Activated naive CD8-positive, alpha-beta T cell treated with anti-CD3 and anti-CD28 coated beads, Interleukin-2, amount 10 ng/mL, durations not matched to agents 7 days and 5 days (primary cell): Measurements from ENCODE around the gene TMEM8B. TPM values are rescaled to one million over a fixed set of nuclear protein-coding genes. Genes with fewer than 3 reads are reported as not detected.
A peak's percentile ranks its signal among the peaks of the same experiment; 100 is the strongest.

ENCODE experiments used
- ATAC-seq: fragments of 150-1000 bp; cut with Tn5 transposase; one replicate; pipeline ENCODE4 v1.10.0; 2021; ENCODE audit warnings: low read depth, moderate library complexity
- POLR2A ChIA-PET: fragments of 350-600 bp; sonication (Branson Sonifier 250); formaldehyde crosslinking; loops from one replicate; lab custom pipeline; 2021; ENCODE audit warnings: antibody characterized with exemption; lab: Charles Lee
- DNase-seq: peaks from one replicate; pipeline ENCODE4 v3.0.0; 2021
- H3K27ac Mint-ChIP-seq: one replicate; pipeline ENCODE4 v1.8.0; 2022; ENCODE audit warnings: mild to moderate bottlenecking, mixed read lengths
- H3K27me3 Mint-ChIP-seq: one replicate; pipeline ENCODE4 v1.8.0; 2022; ENCODE audit warnings: mild to moderate bottlenecking, moderate library complexity, mixed read lengths
- H3K36me3 Mint-ChIP-seq: one replicate; pipeline ENCODE4 v1.8.0; 2021; ENCODE audit warnings: mild to moderate bottlenecking, mixed read lengths
- H3K4me1 Mint-ChIP-seq: one replicate; pipeline ENCODE4 v1.8.0; 2021; ENCODE audit warnings: mixed read lengths
- H3K4me3 Mint-ChIP-seq: one replicate; pipeline ENCODE4 v1.8.0; 2022; ENCODE audit warnings: mild to moderate bottlenecking, moderate library complexity, mixed read lengths
- H3K9me3 Mint-ChIP-seq: one replicate; pipeline ENCODE4 v1.8.0; 2021; ENCODE audit warnings: mixed read lengths
- total RNA-seq, 2 experiments: library from RNA; stranded (reverse); gene quantifications; one replicate each; pipeline ENCODE4 v1.2.3, GENCODE V29; 2021

TMEM8B gene
- total RNA-seq, 2 experiments from 2014 or later = 5.9 to 6.1 TPM

GRCh38 chr9:35835766-35836165 is 6.7 kb downstream of the TMEM8B start:
- no peak overlapping the region for H3K27ac Mint-ChIP-seq
- DNase-seq (no peak), ATAC-seq (no peak)
- peaks cover 2% of the 10 kb centered on the region for H3K27me3 Mint-ChIP-seq
- H3K9me3 Mint-ChIP-seq = no peaks in the 10 kb centered on the region
- no peaks in the 10 kb centered on the region for H3K36me3 Mint-ChIP-seq
- H3K4me3 Mint-ChIP-seq = no peak overlapping the region
- peaks cover 8% of the 10 kb centered on the region for H3K4me1 Mint-ChIP-seq
- POLR2A ChIA-PET = interaction anchor here (0.5 kb wide), 1 partner anchor 807 kb away, joined by 3 read pairs; no protein-coding TSS in a partner anchor

GRCh38 chr9:35836595-35836994 is 7.6 kb downstream of the TMEM8B start:
- peaks cover 8% of the 10 kb centered on the region for H3K4me1 Mint-ChIP-seq
- POLR2A ChIA-PET = interaction anchor here (0.5 kb wide), 1 partner anchor 806 kb away, joined by 3 read pairs; no protein-coding TSS in a partner anchor
- H3K27ac Mint-ChIP-seq = no peak overlapping the region
- DNase-seq (no peak), ATAC-seq (no peak)
- H3K4me3 Mint-ChIP-seq = no peak overlapping the region
- H3K36me3 Mint-ChIP-seq = no peaks in the 10 kb centered on the region
- H3K9me3 Mint-ChIP-seq = no peaks in the 10 kb centered on the region
- H3K27me3 Mint-ChIP-seq = peaks cover 2% of the 10 kb centered on the region

GRCh38 chr9:35839926-35840325 is 10.9 kb downstream of the TMEM8B start:
- H3K4me1 Mint-ChIP-seq = peaks cover 9% of the 10 kb centered on the region
- H3K9me3 Mint-ChIP-seq = no peaks in the 10 kb centered on the region
- H3K36me3 Mint-ChIP-seq = no peaks in the 10 kb centered on the region
- no peak overlapping the region for H3K27ac Mint-ChIP-seq
- POLR2A ChIA-PET = interaction anchor here (0.8 kb wide), 1 partner anchor 108 kb away, joined by 3 read pairs; the partner anchor contains the start of genes CREB3 and TLN1
- H3K27me3 Mint-ChIP-seq = peaks cover 2% of the 10 kb centered on the region
- ATAC-seq (no peak), DNase-seq (no peak)
- no peak overlapping the region for H3K4me3 Mint-ChIP-seq

- peaks cover 2% of the 10 kb centered on the region for H3K27me3 Mint-ChIP-seq
- H3K27ac Mint-ChIP-seq = no peak overlapping the region
- H3K4me3 Mint-ChIP-seq = no peak overlapping the region
- no peaks in the 10 kb centered on the region for H3K9me3 Mint-ChIP-seq
- peaks cover 2% of the 10 kb centered on the region for H3K36me3 Mint-ChIP-seq
- ATAC-seq (no peak), DNase-seq (no peak)
- POLR2A ChIA-PET = interaction anchor here (0.8 kb wide), 1 partner anchor 109 kb away, joined by 3 read pairs; the partner anchor contains the start of genes CREB3 and TLN1
- peaks cover 19% of the 10 kb centered on the region for H3K4me1 Mint-ChIP-seq
These were observed 12.0 kb downstream of the TMEM8B start for GRCh38 chr9:35840881-35841644.

GRCh38 chr9:35841645-35841900 is 12.5 kb downstream of the TMEM8B start:
- H3K4me3 Mint-ChIP-seq = no peak overlapping the region
- peaks cover 19% of the 10 kb centered on the region for H3K4me1 Mint-ChIP-seq
- peaks cover 2% of the 10 kb centered on the region for H3K36me3 Mint-ChIP-seq
- POLR2A ChIA-PET = no interaction called here
- H3K27ac Mint-ChIP-seq = no peak overlapping the region
- ATAC-seq (no peak), DNase-seq (no peak)
- H3K9me3 Mint-ChIP-seq = no peaks in the 10 kb centered on the region
- H3K27me3 Mint-ChIP-seq = peaks cover 2% of the 10 kb centered on the region

- H3K4me1 Mint-ChIP-seq = peaks cover 21% of the 10 kb centered on the region
- no peaks in the 10 kb centered on the region for H3K9me3 Mint-ChIP-seq
- ATAC-seq = no peak
- H3K27ac Mint-ChIP-seq = peak overlapping the region; percentile 48
- peaks cover 2% of the 10 kb centered on the region for H3K36me3 Mint-ChIP-seq
- POLR2A ChIA-PET = no interaction called here
- peaks cover 2% of the 10 kb centered on the region for H3K27me3 Mint-ChIP-seq
- DNase-seq = no peak
- no peak overlapping the region for H3K4me3 Mint-ChIP-seq
These were observed 13.2 kb downstream of the TMEM8B start for GRCh38 chr9:35842020-35842745.

GRCh38 chr9:35842795-35843194 is 13.8 kb downstream of the TMEM8B start:
- H3K27ac Mint-ChIP-seq = no peak overlapping the region
- DNase-seq (no peak), ATAC-seq (no peak)
- peaks cover 21% of the 10 kb centered on the region for H3K4me1 Mint-ChIP-seq
- POLR2A ChIA-PET = no interaction called here
- no peaks in the 10 kb centered on the region for H3K9me3 Mint-ChIP-seq
- H3K27me3 Mint-ChIP-seq = peaks cover 2% of the 10 kb centered on the region
- no peak overlapping the region for H3K4me3 Mint-ChIP-seq
- peaks cover 2% of the 10 kb centered on the region for H3K36me3 Mint-ChIP-seq

- peak overlapping the region; percentile 30 for H3K27ac Mint-ChIP-seq
- no peak for DNase-seq
- peak; percentile 75 for ATAC-seq
- H3K4me1 Mint-ChIP-seq = peaks cover 26% of the 10 kb centered on the region
- no peaks in the 10 kb centered on the region for H3K27me3 Mint-ChIP-seq
- POLR2A ChIA-PET = interaction anchor here (0.9 kb wide), 1 partner anchor 13 kb away, joined by 3 read pairs; no protein-coding TSS in a partner anchor
- peaks cover 2% of the 10 kb centered on the region for H3K36me3 Mint-ChIP-seq
- H3K4me3 Mint-ChIP-seq = peak overlapping the region; percentile 19
- no peaks in the 10 kb centered on the region for H3K9me3 Mint-ChIP-seq
These were observed 15.7 kb downstream of the TMEM8B start for GRCh38 chr9:35844628-35845270.

- peaks cover 26% of the 10 kb centered on the region for H3K4me1 Mint-ChIP-seq
- no peak for ATAC-seq
- peaks cover 2% of the 10 kb centered on the region for H3K36me3 Mint-ChIP-seq
- H3K9me3 Mint-ChIP-seq = no peaks in the 10 kb centered on the region
- H3K27me3 Mint-ChIP-seq = peaks cover 3% of the 10 kb centered on the region
- DNase-seq = no peak
- H3K4me3 Mint-ChIP-seq = peak overlapping the region; percentile 9
- H3K27ac Mint-ChIP-seq = no peak overlapping the region
- POLR2A ChIA-PET = interaction anchor here (0.6 to 0.9 kb wide), 2 partner anchors 12 to 17 kb away, joined by 3 to 6 read pairs; partner anchors contain the start of genes FAM221B and TMEM8B
These were observed 17.1 kb downstream of the TMEM8B start for GRCh38 chr9:35845824-35846771.

GRCh38 chr9:35847792-35848572 is 19.0 kb downstream of the TMEM8B start:
- Mint-ChIP-seq H3K36me3 (peaks cover 2% of the 10 kb centered on the region), H3K4me3 (peak overlapping the region; percentile 1), H3K4me1 (peaks cover 25% of the 10 kb centered on the region), H3K9me3 (no peaks in the 10 kb centered on the region), H3K27ac (peak overlapping the region; percentile 35), H3K27me3 (peaks cover 3% of the 10 kb centered on the region)
- DNase-seq (no peak), ATAC-seq (peak; percentile 49)
- POLR2A ChIA-PET = no interaction called here

- no peaks in the 10 kb centered on the region for H3K36me3 Mint-ChIP-seq
- DNase-seq (no peak), ATAC-seq (no peak)
- H3K27me3 Mint-ChIP-seq = peaks cover 3% of the 10 kb centered on the region
- H3K9me3 Mint-ChIP-seq = no peaks in the 10 kb centered on the region
- H3K27ac Mint-ChIP-seq = no peak overlapping the region
- H3K4me3 Mint-ChIP-seq = no peak overlapping the region
- POLR2A ChIA-PET = no interaction called here
- peaks cover 5% of the 10 kb centered on the region for H3K4me1 Mint-ChIP-seq
These were observed 23.3 kb downstream of the TMEM8B start for GRCh38 chr9:35852267-35852815.
